Suprapubic skin (tissue), 4 donors: ENCODE results near the gene FSCN2.

Experiments
- CTCF ChIP-seq, 2 donors: fragments of 200-600 bp in 1 of 2; fragments of 450-650 bp in 1 of 2; sonication (generic) in 1 of 2; IDR thresholded peaks; one replicate each; pipeline ENCODE4 v1.5.1; 2016 to 2019; ENCODE audit warnings: antibody characterized with exemption in 2 of 2, mild to moderate bottlenecking in 1 of 2, moderate library complexity in 1 of 2
- EP300 ChIP-seq: sonication (generic); formaldehyde crosslinking; IDR thresholded peaks from one replicate; pipeline ENCODE4 v1.6.1; 2017; ENCODE audit warnings: antibody characterized with exemption
- POLR2A ChIP-seq, 2 donors: fragments of 450-650 bp; IDR thresholded peaks; one replicate each; pipeline ENCODE4 v1.6.1; 2017; ENCODE audit warnings: antibody characterized with exemption in 2 of 2, mild to moderate bottlenecking in 2 of 2, moderate library complexity in 2 of 2
- POLR2AphosphoS5 ChIP-seq, 3 donors: sonication (generic); formaldehyde crosslinking; IDR thresholded peaks; one replicate each; pipeline ENCODE4 v1.6.1; 2017; ENCODE audit warnings: antibody characterized with exemption in 3 of 3

GRCh38 chr17:81483862-81484194 is 44.3 kb upstream of the FSCN2 start:
- TF ChIP-seq CTCF (IDR thresholded peaks at IDR 0.05) (no peak), POLR2AphosphoS5 (IDR thresholded peaks at IDR 0.05) (no peak), POLR2A (IDR thresholded peaks at IDR 0.05) (no peak), EP300 (no peak)
